CD4-positive, alpha-beta T cell treated with Interleukin-6 at 100 ng/mL for 8 hours (primary cell): ENCODE results near the gene STPG3.

Experiments
- DNase-seq: peaks from one replicate; pipeline ENCODE4 v3.0.0-alpha.2; 2020; ENCODE audit warnings: mixed read lengths, low spot score

Gene STPG3

GRCh38 chr9:137251194-137251461 is at the start of gene STPG3:
Gene STPG3 (plus strand): TSS chr9:137251286. CDS start chr9:137251287, 1 bp downstream.
- no peak for DNase-seq

GRCh38 chr9:137202966-137203365 is 48.1 kb upstream of the STPG3 start:
- no peak for DNase-seq

GRCh38 chr9:137204731-137205125 is 46.4 kb upstream of the STPG3 start:
- no peak for DNase-seq

GRCh38 chr9:137205126-137206069 is 45.7 kb upstream of the STPG3 start, which contains the start of the genes NDOR1 and TMEM203:
Gene NDOR1 (plus strand): TSS chr9:137205700. CDS start chr9:137205778, 78 bp downstream.
Gene TMEM203 (minus strand): TSS chr9:137205648. CDS start chr9:137205414, 234 bp downstream.
- peak; percentile 88 for DNase-seq

- DNase-seq, result no peak
Observed at GRCh38 chr9:137206602-137207001, 44.5 kb upstream of the STPG3 start.

GRCh38 chr9:137211532-137211931 is 39.6 kb upstream of the STPG3 start:
- no peak for DNase-seq

GRCh38 chr9:137212520-137212919 is 38.6 kb upstream of the STPG3 start:
- DNase-seq, result no peak

- no peak for DNase-seq
Observed at GRCh38 chr9:137213160-137214060, 37.7 kb upstream of the STPG3 start.

- no peak for DNase-seq
Observed at GRCh38 chr9:137214620-137215019, 36.5 kb upstream of the STPG3 start.

GRCh38 chr9:137215196-137215986 is 35.7 kb upstream of the STPG3 start:
- no peak for DNase-seq

GRCh38 chr9:137216188-137216965 is 34.7 kb upstream of the STPG3 start:
- no peak for DNase-seq

GRCh38 chr9:137217276-137218211 is 33.5 kb upstream of the STPG3 start:
- DNase-seq, result no peak

GRCh38 chr9:137218212-137218753 is 32.8 kb upstream of the STPG3 start:
- DNase-seq, result no peak

- no peak for DNase-seq
Observed at GRCh38 chr9:137218754-137219271, 32.3 kb upstream of the STPG3 start.

- DNase-seq, result no peak
Observed at GRCh38 chr9:137219757-137220316, 31.2 kb upstream of the STPG3 start.

GRCh38 chr9:137220317-137221094 is 30.6 kb upstream of the STPG3 start:
- DNase-seq, result no peak

GRCh38 chr9:137221095-137221505 is 30.0 kb upstream of the STPG3 start:
- no peak for DNase-seq

- DNase-seq, result no peak
Observed at GRCh38 chr9:137221506-137222111, 29.5 kb upstream of the STPG3 start.
